ENCODE results near the gene ANO6.
"Not testable (repeated sequence)": the region's sequence is repeated elsewhere in the genome, so short reads cannot be mapped to it uniquely, and the experiment has no call there.

The ANO6 gene

DNA sequence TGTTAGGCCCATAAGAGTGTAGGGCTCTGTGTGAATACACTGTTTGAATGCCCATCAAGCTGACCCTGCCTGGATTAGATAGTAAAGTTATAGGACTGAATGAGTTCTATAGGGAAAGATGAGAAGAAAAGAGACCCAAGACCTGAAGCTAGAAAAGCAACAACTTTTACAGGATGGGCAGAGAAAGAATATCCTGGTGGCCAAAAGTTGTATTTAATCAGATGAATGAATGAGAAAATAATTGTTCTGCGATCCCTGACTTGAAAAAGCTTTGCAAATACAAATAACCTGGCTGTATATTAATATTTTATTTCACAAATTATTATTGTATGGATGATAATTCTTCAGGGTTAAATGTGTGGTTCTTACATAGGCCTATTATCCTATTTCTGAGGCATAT, 2.8 kb upstream of the ANO6 start:
- DNase-seq: no peak

DNA sequence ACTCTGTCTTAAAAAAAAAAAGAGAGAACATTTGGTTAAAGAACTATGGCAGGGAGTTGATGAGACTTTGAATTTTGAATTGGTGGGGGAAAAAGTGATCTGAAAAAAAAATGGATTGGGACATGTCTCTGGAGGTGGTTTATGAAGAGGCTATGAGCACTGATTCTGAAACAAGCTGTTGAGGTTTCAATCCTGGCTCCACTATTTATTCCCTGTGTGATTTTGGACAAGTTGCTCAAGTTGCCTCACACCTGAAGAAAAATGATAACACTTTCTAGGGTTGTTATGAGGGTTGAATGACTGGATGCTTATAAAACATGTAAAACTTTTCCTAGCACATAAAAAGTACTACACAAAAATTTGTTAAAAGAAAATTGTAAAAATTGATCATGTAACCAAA, 1.8 kb upstream of the ANO6 start:
- DNase-seq: no peak

DNA sequence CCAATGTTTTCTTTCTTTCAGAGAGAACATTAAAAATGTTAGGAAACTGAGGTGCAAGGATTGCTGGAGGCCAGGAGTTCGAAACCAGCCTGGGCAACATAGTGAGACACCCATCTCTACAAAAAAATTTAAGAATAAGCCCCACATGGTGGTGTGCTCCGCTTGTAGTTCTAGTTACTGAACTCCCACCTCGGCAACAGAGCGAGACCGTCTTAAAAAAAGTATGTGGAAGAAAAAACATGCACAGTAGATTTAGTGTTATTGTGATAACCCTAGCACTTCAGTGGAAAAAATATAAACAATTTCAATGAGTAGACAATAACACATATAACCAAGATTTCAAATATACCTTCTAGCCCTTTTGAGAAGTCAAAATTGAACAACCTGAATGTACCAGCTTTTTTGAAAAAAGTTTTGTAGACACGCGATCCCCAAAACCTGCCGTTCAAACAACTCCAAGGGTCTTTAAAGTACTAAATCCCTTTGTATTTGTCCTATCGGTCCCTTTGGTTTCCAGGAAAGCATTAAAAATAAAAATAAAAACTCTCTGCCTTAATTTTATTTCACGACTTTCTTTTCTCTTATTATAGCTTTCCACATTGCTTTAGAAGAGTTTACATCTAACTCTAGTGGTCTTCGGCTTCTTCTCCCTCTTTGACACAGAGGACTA, 1.0 kb upstream of the ANO6 start:
- no peak for DNase-seq

DNA sequence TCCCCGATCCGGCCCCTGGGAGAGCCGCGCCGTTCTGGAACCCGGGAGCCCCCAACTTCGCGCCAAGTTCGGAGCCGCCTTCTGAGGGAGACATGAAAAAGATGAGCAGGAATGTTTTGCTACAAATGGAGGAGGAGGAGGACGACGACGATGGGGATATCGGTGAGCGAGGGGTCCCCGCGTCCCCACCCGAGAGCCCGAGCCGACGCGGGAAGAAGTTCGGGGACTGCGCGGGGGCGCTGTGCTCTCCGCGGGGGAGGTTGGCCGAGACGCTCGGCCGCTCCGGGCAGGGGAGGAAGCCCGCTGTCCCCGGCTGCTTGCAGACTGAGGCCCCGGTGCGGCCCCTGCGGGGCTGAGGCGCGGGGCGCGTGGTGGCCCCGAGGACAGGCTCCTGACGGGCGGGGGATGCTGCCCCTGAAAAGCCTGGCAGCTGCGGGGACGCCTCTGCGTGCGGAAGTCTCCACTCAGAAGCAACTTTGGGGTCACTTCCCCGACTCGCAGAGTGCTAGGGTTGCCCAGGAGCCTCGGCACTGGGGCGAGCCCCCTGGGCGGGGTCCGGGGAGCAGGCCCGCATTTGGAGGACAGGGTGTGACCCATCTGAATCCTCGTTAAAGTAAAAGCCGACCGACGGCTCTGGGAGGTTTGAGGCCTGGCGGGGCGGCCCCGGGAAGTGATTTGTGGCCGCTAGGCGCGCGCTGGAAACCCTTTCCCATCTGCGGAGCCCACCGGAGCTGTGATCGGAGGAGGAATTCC, 511 bp downstream of the ANO6 start:
- peak; percentile 61 for DNase-seq

DNA sequence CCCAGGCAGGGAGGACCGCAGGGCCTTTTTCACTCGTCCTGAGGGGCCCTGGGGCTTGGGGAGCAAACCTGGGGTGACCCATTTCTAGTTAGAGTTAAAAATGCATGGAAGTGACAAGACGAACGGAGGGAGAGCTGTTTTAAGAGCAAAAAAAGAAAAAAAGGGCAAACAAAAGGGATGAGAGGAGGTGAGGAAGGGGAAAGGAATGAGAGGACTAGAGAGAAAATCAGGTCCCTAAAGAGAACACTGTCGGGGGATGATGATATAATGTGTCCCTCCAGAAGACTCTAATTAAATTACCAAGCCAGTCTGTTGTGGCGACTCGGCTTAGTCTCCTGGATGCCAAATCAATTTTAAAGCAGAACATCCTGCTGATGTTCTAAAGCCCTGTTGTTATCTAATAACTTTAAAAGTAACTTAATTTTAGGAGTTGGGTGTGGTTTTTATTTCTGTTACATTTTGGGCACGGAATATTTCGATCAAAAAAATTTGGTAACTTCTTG, 1.1 kb downstream of the ANO6 start:
- no peak for DNase-seq

DNA sequence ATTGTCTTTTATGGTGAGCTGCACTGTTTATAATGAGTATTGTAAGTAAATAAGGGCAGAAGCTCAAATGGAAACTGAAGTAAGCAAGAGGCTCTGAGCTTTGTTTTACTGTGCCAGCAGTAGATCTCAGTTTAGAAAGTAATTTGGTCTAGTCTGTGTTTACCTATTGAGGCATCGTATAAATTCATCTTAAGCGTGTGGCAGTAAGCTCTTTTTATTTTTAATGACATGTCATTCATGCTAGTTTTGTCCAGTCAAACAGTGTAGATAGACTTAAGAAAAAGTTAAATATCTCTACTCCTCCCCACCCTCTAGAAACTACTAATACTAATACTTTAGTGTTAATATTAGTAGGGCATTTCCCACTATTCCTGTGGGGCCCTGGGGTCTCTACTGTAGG, 2.0 kb downstream of the ANO6 start:
- no peak for DNase-seq

DNA sequence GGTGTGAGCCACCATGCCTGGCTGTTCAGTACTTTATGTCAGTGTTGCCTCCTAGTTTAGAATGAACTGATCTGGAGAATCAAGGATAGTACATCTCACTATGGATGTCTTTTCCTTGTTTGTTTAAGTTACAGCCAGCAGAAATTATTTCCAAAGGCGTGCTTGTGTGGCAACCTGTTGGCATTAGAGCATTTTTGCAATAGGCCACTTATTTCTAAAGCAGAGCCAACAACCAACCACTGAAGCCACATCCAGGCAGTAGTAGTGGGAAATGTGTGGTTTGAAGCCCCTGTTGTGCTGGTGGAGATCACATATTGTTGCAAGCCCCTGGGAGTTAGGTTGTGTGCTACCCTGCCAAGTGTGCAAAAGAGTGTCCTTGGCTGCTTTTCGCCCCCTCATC, 3.7 kb downstream of the ANO6 start:
- DNase-seq: no peak

DNA sequence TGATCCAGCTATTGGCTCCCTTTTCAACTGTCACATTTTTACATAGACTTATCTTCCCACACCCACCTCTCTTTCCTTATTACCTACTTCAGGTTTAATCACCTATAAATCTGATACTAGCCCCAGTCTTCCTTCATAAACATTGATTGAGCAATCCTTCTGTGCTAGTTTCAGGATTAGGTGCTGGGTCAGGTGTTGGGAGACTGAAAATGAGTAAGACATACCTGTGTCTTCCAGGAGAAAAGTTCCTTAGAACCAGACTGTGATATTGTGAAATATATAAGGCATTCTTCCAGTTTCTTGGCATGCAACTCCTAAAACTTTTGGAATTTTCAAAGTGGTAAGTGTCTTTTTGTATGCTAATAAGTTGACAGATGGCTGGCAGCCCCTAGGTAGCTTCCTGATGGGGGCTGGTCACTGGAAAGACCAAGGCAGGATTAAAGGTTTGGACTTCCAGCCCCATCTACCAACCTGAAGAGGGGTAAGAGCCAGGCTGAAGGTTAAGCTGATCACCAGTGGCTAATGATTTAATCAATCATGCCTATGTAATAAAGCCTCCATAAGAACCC, 4.6 kb downstream of the ANO6 start:
- no peak for DNase-seq

DNA sequence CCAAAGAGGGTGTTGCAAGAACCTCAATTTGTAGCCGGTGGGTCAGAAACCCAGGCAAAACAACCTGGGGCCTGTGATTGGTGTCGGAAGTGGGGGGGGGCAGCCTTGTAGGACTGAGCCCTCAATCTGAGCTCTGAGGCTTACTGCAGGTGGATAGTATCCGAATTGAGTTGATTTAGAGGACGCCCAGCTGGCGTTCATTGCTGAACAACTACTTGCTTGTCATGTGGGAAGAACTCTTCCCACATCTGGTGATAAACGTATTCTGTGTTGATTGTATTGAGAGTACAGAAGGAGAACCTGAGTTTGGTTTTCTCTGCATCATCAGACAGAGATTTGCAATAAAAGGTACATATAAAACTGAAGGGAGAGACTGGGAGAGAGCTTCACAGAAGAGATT, 5.1 kb downstream of the ANO6 start:
- no peak for DNase-seq

DNA sequence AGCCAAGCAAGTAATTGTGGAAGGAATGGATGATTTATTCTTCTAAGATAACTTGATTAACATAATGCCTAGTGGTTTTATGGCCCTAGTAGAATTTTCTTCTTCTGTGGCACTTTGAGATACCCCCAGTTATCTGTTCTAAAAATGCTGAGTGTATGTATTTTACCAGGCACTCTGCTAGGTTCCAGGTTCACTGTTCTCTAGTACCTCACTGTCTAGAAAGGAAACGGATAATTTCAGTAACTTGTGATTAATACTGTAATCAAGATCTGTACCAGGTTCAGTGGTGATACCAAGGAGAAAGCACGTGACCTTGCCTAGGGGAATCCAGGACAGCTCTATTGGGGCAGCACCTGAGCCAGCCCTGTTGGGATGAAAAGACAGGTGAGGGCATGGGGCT, 8.0 kb downstream of the ANO6 start:
- DNase-seq: no peak

DNA sequence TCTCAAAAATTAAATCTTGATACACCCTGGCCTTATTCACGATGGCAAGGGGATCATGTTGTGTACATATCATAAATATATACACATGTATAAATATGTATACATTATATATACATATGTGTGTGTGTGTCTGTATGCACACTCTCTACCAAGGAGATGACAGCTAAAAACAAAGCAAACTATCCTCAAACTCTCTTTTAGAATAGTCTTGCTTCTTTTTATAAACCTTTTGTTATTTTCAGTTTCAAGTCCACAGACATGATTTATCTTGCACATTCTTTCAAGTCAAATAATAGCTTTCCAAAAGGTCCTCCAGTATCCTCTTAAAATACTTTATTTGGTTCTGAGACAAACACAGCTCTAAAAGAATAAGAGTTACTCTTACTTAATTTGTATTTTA, 8.4 kb downstream of the ANO6 start:
- no peak for DNase-seq

DNA sequence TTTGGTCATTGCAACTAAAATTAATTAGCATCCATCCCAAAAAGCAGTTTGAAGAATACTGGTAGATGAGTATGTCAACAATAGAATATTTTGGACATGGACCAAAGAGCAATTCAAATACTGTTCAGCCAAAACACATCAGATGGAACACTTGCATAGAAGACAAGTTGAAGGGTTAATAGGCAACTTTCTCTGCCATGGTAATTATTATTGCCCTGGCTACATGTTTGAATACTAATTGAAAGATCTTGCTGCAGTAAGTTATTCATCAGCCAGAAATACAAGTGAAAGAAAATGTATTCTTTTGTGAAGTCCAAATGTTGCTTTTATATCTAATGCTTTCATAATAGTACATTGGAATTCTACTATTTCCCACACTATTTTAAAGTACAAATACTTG, 10.1 kb downstream of the ANO6 start:
- DNase-seq: no peak

DNA sequence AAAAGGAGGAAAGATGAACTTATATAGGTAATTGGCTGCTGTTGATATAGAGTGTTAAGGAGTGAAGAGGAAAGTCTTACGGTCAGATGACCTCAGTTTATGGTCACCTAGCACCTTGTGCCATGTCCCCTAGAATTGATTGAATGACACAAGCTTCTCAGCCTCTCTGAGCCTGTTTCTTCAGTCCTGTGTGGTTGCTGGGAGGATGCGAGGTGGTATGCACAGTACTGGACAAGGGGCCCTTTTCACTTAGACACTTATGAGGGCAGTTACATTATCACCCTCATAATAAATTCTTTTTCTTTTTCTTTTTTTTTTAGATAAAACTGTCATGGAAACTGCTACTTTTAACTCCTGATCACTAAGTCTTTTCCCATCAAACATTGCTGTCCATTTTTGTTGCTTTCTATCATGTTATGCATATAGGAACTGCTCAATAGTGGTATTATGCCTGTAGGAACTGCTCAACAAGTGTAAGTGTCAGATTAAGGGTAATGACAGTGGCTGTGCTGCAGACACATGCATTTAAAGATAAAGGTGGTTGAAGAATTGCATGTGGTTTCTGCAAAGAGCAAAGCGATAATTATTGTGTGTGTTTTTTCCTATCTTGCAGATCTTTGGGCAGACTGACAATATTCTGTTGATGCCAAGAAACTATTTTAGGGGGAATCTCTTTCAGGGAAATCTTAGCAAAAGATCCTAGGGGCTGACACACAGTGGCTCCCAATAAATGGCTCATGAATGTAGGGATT, 11.6 kb downstream of the ANO6 start:
- no peak for DNase-seq

DNA sequence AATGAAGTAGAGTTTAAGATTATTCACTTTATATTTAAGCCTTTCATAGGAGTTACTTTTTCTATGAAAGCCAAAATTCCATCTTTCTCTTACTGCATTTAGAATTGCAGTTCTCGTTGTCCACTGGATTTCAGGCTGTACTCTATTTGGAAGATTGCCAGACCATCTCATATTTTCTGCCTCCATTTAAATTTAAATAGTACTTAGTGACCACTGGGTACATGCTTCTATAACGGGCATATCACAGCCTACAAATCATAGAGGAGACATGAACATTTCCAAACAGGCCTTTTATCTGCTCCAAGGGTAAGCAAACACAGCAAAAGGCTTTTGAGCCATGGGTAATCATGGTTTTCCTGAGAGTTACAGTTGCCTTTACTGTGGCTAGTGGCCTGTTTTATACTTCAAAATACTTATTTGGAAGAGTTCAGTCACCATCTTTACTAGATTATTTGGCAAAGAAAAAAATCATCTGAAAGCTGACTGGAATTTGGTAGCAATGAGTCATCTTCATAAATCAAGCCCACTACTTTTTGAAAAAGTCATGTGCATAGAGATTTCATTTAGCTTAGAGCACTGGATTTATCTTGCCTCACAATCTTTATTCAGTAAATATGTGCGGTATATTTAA, 15.7 kb downstream of the ANO6 start:
- DNase-seq: no peak

DNA sequence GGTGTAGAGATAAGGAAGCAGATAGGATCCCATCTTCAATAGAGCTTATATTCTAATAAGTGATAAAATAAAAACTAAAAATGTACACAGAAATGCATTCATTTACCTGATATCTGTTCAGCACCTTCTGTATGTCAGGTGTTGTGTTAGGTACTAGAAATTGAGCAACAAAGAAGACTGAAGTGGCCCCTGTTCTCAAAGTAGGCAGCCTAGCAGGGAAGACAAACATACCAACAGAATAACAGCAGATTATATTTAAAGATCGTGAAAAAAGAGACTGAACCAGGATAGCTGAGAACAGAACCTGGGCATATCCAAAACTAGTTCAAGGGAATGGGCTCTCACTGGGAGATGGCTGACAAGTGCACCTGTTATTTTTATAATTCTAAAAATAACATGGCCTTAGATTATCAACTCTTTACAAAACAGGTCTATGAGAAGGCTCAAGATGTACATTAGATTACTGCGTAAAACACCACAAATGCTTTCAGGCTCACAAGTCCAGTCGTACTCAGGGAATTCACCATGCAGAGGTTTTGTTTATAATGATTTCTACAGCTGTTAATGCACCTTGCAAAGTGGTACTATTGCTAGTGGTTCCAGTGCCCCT, 16.4 kb downstream of the ANO6 start:
- no peak for DNase-seq

DNA sequence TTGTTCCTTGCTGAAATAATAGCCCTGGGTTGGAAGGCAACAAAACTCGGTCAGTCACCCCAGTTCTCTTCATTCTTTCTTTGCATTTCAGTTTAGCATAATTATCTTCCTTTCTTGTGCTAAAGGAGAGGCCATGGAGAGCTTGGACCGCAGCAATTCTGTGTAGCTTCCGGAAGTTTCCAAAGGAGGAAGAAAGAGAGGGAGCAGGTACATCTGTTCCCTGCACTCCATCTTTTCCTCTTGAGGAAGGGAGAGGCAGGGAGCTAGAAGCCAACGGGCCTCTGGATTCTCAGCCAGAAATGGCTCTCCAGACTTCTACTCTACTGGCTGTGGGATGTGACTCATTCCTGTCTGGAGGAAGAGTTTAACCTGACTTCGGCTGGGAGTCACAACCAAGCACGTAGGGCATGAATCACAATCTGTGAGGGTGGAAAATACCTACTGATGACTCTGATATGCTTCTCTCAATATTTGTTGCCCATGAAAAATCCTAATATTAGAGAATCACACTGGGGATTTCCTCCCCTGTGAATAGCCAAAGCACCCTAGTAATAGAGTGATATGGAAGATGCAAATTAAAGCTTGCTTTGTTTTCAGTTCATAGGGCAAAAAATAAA, 17.0 kb downstream of the ANO6 start:
- DNase-seq: no peak

DNA sequence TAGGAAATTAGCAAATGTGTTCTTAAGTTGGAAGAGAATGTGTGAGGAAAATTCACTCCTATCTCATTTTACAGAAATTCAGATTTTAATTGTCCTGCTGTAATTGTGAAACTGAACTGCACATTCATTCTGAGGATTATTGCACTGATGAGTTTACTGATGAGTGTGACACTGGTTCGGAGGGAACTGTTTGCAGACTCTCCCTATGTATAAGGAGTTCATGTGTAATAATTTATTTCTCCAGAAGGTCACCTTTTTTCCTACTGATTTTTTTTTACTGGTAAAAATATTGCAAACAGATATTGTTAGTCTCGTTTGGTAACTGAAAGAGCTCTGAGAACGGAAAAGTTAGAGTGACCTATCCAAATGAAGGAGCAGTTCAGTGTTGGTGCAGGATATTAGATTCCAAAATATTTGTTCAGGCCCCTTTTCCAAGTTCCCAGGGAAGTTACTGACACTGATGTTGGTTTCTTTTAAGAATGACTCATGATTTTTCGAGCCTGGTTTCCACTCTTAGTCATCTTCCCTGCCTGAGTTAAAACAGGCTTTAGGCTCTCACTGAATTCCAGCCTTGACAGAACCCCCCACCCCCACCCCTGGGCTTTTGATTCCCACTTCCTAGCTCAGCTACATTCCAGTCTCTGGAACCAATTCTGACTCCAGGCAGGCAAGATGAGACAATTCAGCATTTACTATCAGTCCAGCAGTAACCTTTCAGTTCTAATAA, 18.4 kb downstream of the ANO6 start:
- no peak for DNase-seq

DNA sequence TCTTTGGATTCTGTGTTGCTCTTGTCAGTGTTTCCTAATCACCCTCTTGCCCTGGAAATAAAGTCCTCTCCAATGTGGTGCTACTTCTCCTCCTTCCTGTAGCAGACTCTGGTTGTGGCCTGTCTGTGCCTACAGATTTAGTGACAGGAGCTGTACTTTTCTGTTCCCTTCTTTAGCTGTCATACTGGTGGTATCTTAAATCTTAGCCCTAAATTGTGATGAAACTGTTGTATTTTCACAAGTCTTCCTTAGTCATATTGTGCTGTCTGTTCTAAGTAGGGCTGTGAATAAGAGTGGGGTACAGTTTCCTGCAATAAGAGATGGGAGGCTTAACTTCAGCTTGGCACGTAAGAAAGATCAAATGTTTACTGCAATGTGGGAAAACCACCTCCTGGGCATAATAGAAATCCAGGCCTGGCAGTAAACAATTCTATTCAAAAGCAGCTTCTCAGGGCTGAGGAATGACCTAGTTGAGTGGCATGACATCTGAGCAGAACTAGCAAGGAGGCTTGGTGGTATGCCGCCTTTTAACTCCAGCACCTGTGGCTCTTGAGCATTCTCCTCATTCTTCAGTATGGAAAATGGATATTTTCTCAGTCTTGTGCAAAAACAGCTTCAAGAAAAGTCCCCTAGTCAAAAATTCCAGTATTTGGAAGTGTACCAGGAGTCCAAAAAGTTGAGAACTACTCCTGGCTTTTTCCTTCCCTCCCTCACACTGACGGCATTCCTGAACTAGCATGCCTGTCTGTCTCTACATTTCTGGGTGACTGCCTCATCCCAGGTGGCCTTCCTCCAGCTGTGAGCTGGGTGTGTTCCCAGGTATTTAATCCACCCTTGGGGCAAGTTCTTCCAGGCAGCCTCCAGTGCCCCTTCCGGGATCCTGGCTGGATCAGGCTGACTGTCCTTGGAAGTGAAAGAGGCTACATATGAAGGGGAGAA, 19.5 kb downstream of the ANO6 start:
- DNase-seq: no peak

DNA sequence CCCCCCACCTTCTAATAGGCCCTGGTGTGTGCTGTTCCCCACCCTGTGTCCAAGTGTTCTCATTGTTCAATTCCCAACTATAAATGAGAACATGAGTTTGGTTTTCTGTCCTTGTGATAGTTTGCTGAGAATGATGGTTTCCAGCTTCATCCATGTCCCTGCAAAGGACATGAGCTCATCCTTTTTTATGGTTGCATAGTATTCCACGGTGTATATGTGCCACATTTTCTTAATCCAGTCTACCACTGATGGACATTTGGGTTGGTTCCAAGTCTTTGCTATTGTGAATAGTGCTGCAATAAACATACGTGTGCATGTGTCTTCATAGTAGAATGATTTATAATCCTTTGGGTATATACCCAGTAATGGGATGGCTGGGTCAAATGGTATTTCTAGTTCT, 20.5 kb downstream of the ANO6 start:
- DNase-seq: not testable (repeated sequence)

DNA sequence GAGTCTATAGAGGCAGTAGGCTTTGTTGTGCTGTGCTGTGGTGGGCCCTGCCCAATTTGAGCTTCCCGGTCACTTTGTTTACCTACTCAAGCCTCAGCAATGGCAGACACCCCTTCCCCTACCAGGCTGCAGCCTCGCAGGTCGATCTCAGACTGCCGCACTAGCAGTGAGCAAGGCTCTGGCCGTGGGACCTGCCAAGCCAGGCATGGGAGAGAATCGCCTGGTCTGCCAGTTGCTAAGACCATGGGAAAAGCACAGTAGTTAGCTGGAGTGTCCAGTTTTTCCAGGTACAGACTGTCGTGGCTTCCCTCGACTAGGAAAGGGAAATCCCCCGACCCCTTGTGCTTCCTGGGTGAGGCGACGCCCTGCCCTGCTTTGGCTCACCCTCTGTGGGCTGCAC, 26.3 kb downstream of the ANO6 start:
- DNase-seq: no peak
